HG02870 (cell line): ENCODE results near the gene KCNQ1OT1.
A peak's percentile ranks its signal among the peaks of the same experiment; 100 is the strongest.

Experiments used
- ATAC-seq: cut with Tn5 transposase; IDR thresholded peaks from one replicate; pipeline ENCODE4 v1.9.1; 2021; ENCODE audit warnings: mild to moderate bottlenecking, moderate library complexity; ENCODE audit not compliant: unreplicated experiment

Gene KCNQ1OT1

DNA sequence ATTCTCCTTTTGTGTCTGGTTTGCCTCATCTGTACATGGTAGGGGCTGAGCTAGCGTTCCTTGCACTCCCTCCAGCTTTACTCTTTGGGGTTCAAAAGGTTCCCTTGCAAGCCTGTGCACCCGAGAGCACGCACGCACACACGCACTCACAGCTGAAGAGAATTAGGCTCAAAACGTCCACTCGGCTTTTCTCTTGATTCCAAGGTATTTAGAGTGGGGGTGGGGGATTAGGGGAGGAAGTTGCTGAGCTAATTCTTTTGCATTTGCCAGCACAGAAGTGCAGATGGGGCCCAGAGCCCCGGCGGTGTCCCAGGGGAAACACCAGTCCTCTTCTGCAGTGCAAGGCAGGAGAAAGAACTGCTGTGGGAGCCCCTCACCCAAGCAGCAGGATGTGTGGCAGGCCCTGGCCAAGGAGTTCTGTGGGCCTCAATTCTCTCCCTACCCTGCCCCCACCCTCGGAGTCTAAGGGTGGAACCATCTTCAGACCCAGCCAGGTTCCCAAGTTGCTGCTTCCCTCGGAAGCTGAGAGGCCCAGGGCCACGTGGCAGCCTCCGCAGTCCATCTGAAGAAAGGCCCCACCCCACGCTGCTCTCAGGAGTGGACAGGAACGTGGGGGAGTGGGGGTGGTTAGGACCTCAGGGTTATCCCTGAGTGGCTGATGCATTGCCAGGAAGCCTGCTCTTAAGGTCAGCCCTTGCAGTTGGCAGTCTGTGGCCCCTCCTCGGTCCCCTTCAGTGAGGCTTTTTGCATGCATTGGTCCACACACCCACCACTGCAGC lies 3.8 kb upstream of the KCNQ1OT1 start:
- ATAC-seq = no peak

DNA sequence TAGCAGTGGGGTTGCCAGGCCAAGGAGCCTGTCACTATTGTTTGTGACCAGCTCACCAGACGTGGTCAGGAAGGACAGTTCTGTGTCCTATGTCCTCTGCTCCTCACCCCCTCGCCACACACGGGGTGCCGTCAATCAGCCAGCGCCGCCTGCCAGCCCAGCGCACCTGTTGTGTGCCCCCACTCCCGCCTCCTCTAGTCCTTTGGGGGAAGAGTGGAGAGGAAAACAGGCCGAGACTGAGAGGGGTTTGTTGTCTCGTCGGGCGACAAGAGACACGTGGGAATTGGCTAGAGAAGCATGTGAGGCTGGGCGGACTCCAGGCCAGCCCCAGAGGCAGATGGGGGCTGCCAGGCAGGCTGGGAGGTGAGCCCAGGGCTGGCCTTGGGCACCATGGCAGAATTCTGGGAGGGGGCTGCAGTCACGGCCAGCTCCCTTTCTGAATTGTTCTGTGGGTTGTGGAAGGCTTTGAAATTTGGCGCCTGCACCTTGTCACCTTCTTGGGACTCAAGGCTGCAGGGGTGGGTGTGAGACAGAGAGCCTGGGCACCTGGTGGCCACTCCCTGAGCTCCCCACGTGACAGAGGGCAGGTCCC lies 3.1 kb upstream of the KCNQ1OT1 start:
- no peak for ATAC-seq

DNA sequence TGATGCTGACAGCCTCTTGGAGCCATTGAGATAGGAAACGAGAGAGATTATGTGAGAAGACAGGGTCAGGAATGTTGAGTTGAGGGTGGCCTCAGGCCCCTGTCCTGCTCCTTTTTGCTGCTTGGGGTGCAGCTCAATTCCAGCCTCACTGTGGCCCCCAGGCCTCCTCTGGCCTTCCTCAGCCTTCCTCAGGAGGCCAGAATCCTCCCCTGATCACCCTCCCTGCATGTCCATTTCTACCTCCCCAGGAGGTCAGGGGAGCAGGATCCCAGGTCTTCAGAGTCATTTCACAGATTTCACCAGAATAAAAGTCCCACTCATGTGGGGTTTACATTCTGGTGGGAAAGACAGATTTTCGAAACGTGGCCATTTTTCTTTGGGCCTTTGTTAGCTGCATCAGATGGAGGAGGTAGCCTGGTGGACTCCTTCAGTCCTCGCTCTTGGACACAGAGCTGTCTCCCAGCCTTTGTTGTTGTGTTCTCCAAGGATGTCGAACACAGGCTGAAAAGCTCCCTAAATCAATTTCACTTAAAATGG lies 2.2 kb upstream of the KCNQ1OT1 start:
- ATAC-seq = no peak

DNA sequence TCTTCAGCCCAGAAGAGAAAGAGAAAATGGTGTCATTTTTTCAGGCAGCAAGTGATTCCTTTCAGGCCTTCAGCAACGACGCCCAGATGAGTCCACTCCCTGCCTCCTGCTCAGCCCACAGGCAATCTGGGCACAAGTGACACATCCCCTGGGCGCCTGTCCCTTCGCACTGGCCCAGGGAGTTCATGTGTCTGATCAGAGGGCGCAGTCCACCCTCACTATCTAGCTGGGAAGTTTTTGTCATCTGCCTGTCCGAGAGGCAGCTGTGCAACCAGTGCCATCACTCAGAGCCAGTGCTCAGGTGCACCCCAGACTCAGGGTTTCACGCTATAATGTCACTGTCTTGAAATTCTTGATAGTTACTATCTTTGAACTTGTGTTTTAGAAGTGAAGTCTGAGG lies 1.4 kb upstream of the KCNQ1OT1 start:
- no peak for ATAC-seq

DNA sequence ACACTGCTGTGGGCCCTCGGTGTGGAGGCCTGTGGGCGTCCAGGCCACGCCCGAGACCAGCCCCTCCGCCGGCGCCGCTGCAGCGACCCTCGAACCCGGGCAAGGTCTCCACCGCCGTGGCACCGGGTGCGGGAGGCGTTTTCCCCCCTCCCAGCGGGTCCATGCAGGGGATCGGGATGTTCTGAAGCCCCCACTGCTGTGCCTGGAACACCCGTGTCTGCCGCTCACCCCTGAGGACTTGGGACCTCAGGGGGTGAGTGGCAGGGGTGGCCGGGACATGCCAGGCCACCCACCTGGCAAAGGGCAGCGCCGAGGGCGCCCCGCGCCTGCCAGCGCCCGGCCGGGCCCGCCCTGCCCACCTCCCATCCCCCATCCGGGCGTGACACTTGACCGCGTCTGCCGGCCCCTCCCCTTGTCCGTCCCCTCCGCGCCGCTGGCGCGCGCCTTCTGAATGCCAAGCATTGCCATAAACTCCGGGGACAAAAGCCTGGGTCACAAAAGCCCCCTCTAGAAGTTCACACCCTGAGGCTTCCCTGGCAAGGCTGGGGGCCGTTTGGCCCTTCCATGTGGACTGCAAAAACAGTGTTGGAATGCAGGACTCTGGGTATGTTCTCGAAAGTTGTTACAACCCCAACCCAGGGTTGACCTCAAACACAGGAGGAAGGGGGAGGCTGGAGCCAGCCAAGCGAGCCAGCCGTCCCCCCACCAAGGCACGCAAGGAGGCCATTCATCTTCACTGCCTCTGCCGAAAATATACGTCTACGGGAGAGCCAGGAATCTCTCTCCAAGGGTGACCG lies 819 bp upstream of the KCNQ1OT1 start:
- ATAC-seq = peak; percentile 38

DNA sequence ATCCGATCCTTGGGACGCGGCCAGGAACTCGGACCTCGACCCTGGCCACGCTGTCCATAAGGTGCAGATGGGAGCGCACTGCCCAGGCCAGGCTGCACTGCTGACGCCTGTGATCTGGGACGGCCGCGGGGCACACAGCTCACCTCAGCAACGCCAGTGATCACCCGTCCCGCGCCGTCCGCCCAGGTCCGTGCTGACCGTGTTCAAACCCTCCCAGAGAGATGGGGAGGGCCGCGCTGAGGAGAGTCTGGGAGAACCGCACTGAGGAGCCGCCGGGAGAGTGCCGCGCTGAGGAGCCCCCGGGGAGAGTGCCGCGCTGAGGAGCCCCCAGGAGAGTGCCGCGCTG lies 636 bp downstream of the KCNQ1OT1 start:
- ATAC-seq = no peak

DNA sequence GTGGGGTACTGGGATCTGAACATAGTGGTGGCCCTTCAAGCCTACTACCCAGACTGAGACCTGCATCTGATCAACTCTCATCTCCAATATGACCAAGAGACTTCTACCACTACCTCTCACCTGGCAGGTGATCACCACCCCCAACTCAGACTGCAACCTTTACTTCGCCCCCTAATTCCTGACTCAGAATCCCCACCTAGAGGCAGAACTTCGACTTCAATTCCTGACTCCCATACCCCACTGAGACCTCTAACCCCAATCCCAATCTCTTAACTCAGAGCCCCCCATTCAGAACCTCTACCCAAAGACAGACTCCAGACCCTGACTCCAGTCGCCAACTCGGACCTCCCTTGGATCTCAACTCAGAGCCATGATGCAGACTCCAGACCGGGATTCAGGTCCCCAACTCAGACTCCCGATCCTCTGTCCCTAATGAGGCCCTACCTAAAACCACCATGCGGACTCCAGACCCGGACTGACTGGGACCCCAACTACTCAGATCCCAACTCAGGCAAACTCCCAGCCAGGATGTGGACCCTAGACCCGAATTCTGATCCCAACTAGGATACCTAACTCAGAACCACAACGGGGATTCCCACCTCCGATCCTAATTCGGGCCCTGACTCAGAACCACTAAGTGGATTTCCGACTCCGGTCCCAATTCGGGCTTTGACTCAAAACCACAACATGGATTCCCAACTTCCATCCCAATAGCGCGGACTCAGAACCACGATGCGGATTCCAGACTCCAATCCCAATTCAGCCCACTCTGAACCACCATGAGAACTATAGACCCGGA lies 1.2 kb downstream of the KCNQ1OT1 start:
- ATAC-seq = no peak

DNA sequence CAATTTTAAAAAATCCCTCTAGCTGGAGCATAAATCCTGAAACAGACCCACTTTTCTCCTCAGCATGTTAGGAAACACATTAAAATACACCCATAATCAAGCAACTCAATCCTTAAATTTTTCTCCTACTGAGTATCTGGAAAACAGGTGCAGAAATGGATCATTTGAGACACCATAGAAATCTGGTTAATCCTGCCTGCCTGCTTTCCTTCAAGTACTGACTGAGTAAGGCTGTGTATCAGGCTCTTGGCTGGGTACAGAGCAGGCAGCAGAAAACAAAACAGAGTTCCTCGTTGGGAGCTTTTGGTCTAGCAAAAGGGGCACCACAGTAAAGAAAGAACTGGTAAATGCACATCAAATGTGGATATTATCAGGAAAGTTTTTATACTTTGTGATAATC lies 1.9 kb downstream of the KCNQ1OT1 start:
- ATAC-seq = no peak

DNA sequence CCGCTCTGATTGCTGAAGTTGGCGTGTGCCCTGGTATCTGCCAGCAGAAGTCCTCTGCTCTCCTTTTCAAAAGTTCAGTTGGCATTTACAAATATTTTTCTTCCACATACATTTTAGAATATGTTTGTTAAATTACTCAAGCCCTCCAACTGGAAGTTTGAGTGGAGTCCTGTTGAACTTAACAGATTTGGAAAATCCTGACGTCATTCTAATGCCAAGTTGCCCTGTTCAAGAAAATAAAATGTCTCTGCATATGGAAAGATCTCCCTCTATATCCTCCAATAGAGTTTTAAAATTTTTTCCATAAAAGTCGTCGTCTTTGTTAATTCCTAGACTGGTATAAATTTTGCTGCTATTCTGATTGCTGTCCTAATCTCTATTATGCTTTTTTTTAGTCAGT lies 3.3 kb downstream of the KCNQ1OT1 start:
- no peak for ATAC-seq

DNA sequence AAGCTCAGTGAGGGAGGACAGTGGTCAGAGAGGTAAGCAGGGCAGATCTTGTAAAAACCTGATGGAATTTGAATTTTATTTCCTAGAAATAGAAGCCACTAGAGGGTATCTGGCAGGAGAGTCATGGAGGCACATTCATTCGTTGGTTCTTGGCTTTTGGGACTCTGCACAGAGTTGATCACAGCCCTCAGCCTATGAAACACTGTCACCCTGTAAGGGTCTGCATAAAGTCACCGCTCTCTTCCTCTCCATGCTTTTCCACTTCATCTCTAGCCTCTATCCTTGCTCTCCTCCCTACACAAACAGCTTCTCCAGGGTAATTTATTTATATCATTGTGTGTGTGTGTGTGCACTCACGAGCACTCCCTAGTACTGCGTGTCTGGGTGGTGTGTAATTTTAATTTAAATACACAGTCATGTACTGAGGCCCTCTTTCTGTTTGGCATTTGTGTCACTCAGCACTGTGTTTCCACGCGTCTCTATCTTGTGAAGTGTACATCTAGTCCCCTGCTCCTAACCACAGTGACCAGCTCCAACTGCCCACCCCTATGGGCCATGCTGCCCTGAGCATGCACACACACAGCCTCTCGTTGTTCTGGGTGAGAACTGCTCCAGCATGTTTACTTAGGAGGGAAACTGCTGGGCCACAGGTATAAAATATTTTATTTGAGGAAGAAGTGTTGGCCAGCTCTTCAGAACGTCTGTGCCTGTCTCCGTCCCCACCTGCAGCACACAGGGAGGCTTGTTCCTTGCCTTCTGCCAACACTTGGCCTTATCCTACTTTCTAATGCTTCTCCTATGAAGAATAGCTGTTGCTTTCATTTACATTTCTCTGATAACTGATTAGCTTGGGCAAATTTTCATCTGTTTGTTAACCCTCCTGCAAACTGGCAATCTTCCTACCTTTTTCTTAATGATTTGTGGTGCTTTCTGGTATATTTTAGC lies 4.5 kb downstream of the KCNQ1OT1 start:
- no peak for ATAC-seq

DNA sequence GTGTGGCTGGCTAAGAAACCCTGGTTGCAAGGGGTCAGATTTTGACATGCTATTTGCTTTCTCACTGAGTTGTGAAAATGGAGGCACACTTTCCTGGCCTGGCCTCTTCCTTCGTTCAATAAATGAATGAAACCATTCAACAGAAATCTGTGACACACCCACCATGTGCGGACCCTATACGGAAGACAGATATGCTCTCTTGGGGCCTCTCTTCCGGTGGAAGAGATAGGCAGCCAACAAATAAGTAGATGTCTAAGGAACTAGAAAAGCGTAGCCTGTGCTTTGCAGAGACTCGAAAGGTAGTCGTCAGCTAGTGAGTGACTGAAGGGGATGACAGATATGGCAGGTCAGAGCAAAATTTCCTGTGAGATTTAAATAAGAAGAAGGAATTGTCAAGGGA lies 5.3 kb downstream of the KCNQ1OT1 start:
- no peak for ATAC-seq

DNA sequence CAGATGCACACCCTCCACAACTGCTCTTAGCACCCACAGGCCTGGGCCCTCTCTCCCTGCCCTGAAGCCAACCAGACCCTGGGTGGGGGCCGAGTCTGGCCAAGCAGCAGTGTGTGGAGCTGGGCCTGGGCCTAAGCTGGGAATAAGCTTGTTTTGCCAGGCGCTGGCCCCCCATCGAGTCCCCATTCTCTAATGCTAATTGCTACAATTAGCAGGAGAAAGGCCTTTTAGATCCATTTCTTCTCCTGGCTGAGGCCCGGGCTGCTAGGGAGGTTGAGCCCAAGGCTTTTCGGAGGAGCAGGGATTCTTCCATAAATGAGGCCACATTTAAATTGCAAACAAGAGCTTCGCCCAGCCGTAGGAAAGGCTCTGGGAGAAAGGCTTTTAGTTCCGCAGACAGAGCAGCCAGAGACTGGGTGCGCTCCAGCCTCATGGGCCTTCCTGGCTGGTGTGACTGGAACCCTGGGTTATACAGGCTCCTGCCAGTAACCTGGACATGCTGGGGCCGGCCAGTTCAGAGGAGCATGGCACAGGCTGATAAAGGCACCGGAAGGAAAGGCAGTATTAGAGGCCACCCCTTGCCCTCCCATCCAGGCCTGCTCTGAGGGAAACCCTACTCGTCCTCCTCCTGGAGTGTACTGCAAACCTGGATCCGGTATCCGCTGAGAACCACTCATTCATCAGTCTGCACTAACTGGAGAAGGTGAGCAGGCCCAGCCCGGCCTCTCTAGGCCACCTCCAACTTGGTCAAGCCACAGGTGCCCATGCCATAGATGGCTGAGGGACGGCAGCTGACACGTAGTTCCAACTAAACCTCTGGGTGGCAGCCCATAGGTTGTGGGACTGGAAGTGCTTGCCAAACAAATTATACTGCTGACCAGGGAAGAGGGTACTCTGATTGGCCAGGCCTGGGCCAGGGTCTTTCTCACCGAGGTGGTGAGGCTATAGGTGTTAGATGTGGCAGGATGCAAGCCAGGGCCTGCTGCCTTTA lies 6.2 kb downstream of the KCNQ1OT1 start:
- no peak for ATAC-seq

DNA sequence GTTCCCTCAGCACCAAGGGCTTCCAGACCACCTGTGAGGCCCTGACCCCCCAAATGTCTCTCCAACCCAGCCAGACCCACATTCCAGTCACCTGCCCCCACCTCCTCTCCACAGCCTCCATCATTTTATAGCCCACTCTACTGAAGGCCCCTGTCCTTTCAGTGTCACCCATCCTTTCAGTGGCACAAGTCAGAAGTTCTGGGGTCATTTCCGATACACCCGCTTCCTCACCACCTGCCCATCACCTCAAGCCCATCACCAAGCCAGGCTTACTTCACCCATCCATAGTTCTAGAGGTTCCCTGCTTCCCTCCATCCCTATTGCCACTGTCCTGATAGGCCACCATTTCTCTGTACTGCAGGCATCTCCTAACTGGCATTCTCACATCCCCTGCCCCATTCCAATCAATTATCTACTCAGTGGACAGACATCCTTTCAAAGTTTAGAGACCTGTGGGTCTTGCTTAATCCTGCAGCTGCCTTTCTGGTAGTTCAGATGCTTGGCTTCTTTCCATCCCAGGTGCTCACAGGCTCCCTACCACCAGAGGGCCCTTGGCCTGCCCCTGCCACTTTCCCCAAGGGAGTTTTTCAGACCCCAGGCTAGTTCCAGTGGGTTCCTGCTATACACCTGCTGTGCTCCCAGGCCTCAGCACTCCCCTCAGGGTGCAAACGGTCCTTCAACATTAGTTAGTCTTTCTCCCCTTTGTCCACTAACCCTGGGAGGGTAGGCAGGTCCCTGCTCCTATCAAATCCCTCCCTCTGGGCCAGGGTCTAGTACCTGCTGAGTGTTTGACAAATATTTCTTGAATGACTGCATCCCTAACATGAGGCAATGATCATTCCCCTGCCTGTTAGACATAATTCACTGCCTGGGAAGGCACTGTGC lies 7.6 kb downstream of the KCNQ1OT1 start:
- ATAC-seq = no peak

DNA sequence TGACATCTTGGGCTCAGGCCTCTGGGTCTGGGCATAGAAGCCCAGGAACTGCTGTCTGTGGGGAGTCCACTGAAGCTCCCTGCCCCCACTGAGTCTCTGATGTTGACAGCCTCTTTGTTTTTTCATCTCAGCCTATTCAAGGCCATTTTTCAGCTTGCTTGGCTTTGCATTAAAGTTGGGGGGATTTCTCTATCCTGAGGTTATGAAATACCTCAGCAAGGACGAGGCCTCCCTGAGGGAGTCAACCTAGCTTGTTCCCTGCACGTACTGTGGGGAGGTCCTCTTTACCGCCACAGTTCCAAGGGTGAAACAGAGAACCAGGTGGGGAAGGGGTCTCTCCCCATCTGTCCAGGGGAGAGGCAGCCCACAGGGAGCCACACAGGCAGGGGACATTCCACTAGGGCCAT lies 8.4 kb downstream of the KCNQ1OT1 start:
- ATAC-seq = no peak

DNA sequence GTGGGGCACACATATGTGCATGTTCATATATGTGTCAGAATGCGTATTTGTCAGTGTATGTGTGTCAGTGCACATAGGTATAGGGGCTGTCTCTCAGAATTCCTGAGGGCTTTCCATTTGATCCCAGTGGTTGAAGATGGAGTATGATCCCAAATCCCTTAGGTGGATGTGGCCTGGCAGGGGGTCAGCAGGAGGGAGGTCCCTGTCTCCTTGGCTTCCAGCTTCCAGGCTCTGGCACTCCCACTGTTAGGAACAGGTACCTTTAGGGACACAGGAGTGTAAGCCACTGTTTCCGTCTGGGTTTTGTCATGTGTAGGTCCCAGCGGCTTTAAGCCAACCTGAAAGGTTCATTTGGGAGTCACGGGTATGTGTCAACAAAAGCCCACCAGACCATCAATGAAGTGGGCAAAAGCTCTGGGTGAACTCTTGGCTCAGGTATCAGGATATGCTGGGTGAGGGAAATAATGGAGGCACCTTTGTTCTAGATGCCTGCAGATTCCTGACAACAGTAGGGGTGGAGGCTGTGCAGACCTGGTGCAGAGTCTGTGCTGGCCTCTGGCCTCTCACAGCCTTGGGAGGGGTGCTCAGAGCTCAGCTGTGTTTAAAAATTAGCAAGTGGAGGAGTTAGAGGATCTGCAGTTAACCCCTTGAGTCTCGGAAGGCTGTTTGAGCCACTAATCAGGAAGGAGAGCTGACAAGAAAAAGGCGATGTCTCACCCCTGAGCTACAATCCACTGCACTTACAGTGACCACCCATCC lies 9.0 kb downstream of the KCNQ1OT1 start:
- ATAC-seq = no peak

DNA sequence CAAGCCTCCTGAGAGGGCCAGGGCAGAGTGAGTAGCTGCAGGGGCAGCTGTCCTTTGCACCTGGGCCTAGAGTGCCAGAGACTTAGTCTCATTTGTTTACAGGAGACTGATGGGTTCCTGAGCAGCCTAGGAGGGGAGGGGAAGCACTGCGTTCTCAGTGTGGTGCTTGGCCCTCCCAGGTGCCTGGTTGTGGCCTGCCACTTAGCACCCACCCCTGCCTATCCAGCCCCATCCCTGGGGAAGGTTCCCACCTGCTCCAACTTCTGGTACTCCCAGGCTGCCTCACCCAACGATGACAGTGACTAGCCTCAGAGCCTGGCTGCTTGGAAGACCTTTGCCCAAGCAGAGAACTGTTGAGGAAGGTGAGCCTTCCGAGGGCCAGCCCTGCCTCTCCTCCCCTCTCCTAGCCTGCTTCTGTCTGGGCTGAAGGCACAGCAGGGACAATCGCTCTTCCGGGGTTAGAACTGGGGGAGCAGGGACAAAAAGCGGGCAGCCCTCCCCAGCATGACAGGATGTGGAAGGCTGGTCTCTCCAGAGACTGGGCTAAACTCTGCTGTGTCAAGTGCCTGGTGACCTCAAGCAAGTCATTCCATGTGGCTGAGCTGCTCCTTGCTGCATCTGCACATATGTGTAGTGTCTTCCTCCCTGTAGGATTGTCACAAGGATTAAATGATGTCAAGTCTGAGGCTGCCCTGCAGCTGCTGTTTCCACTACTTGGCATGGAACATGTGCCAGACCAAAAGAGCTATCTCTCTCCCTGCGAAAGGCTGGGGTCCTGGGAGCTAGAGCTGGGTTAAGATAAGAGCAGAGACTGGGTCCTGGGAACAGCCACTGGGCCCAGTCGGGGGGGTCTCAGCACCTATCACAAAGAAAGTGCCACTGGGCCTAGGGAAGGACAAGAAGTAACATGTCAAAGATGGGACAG lies 9.9 kb downstream of the KCNQ1OT1 start:
- no peak for ATAC-seq
